K562 (cell line): ENCODE data around the gene CPTP. TPM values are rescaled to one million over a fixed set of nuclear protein-coding genes. Genes with fewer than 3 reads are reported as not detected.

ENCODE experiments used
- ATAC-seq: fragments of 200-7000 bp; cut with Tn5 transposase; 3 replicates; pipeline ENCODE4 v1.9.1; 2020; ENCODE audit warnings: moderate library complexity
- BruUV-seq: library from RNA; stranded (reverse); fragments of 400-500 nt; replicated peaks from 2 replicates; lab custom pipeline; 2021; lab: Mats Ljungman, UMichigan
- CTCF ChIA-PET: fragments of 300-600 bp; formaldehyde crosslinking; extraction: SDS; loops from one replicate; lab custom pipeline; 2021; ENCODE audit warnings: low intra/inter-chr PET ratio; lab: Yijun Ruan, JAX
- POLR2A ChIA-PET: fragments of 300-600, 350-650 bp; sonication (Branson Sonifier 250); formaldehyde crosslinking; extraction: SDS; loops from one replicate; lab custom pipeline; 2021; ENCODE audit warnings: antibody characterized with exemption, inconsistent platforms; lab: Yijun Ruan, JAX
- DNase-seq, 4 experiments: peaks; one replicate each; pipeline versions ENCODE4 v3.0.0 to v3.0.0-alpha.2; 2011 to 2018; ENCODE audit warnings: low spot score in 3 of 4, mixed read lengths in 3 of 4; ENCODE audit errors: extremely low read depth in 1 of 4
- FAIRE-seq: peaks from 2 replicates; lab custom pipeline; 2011; peaks lifted over from hg19 to GRCh38; lab: Jason Lieb, UNC
- H2AFZ ChIP-seq: 2 replicates; pipeline ENCODE4 v1.6.0; 2011; ENCODE audit warnings: low read depth, low read length, control low read depth, inconsistent platforms
- H3K27ac ChIP-seq: fragments of 200-600 bp; 3 replicates; pipeline ENCODE4 v1.8.0; 2011; ENCODE audit warnings: low read depth, mild to moderate bottlenecking, control low read depth, inconsistent platforms, low read length, moderate library complexity, mixed read lengths; ENCODE audit errors: extremely low read depth
- H3K27me3 ChIP-seq, 2 experiments: fragments of 300-600 bp in 1 of 2; 2 replicates in 1 of 2; 3 replicates in 1 of 2; pipeline versions ENCODE4 v1.6.0 to v1.8.0; 2011; ENCODE audit warnings: inconsistent platforms in 2 of 2, low read length in 2 of 2, mild to moderate bottlenecking in 1 of 2, mixed read lengths in 1 of 2, moderate library complexity in 1 of 2; ENCODE audit not compliant: control insufficient read depth in 2 of 2, insufficient read depth in 2 of 2
- H3K36me3 ChIP-seq: fragments of 300-600 bp; 3 replicates; pipeline ENCODE4 v1.8.0; 2011; ENCODE audit warnings: mild to moderate bottlenecking, low read length, inconsistent platforms; ENCODE audit not compliant: control insufficient read depth, insufficient read depth
- H3K4me1 ChIP-seq, 2 experiments: fragments of 200-600 bp in 1 of 2; replicated peaks in 1 of 2; 2 replicates in 1 of 2; 3 replicates in 1 of 2; pipeline versions ENCODE4 v1.5.1 to v1.8.0; 2011; ENCODE audit warnings: inconsistent platforms in 2 of 2, low read length in 2 of 2, mild to moderate bottlenecking in 1 of 2, mixed read lengths in 1 of 2, moderate library complexity in 1 of 2; ENCODE audit not compliant: control insufficient read depth in 2 of 2, insufficient read depth in 2 of 2
- H3K4me2 ChIP-seq: 2 replicates; pipeline ENCODE4 v1.6.1; 2011; ENCODE audit warnings: low read length, control low read depth, inconsistent platforms, mixed read lengths; ENCODE audit not compliant: insufficient read depth
- H3K4me3 ChIP-seq: fragments of 200-600 bp; sonication (generic), shearing (Covaris generic); 2 replicates; pipeline ENCODE4 v1.5.1; 2016; ENCODE audit warnings: control low read depth, inconsistent platforms
- H3K79me2 ChIP-seq: fragments of 200-600 bp; 3 replicates; pipeline ENCODE4 v1.8.0; 2011; ENCODE audit warnings: low read length, inconsistent platforms; ENCODE audit not compliant: control insufficient read depth, insufficient read depth
- H3K9ac ChIP-seq, 2 experiments: 2 replicates each; pipeline versions ENCODE4 v1.6.0 to v1.6.1; 2011; ENCODE audit warnings: low read depth in 2 of 2, low read length in 2 of 2, control low read depth in 1 of 2, inconsistent platforms in 1 of 2, mild to moderate bottlenecking in 1 of 2, mixed read lengths in 1 of 2; ENCODE audit not compliant: insufficient read depth in 1 of 2
- H3K9me1 ChIP-seq: one replicate; pipeline ENCODE4 v1.6.0; 2011; ENCODE audit warnings: inconsistent platforms, mild to moderate bottlenecking, low read length, moderate library complexity; ENCODE audit not compliant: control insufficient read depth, insufficient read depth
- H3K9me3 ChIP-seq: replicated peaks from 2 replicates; pipeline ENCODE4 v1.5.1; 2011; ENCODE audit warnings: low read depth, low read length, inconsistent platforms; ENCODE audit not compliant: control insufficient read depth, insufficient read depth
- H4K20me1 ChIP-seq: replicated peaks from 2 replicates; pipeline ENCODE4 v1.6.1; 2011; ENCODE audit warnings: low read length, inconsistent platforms, mixed read lengths; ENCODE audit not compliant: control insufficient read depth, insufficient read depth
- ARID1B ChIP-seq: fragments of 450-650 bp; IDR thresholded peaks from 2 replicates; pipeline ENCODE4 v1.6.1; 2016; ENCODE audit warnings: antibody characterized with exemption, mild to moderate bottlenecking, inconsistent platforms
- EGR1 ChIP-seq: fragments of 450-650 bp; conservative IDR thresholded peaks from 2 replicates; pipeline ENCODE4 v1.6.1; 2017; ENCODE audit warnings: mild to moderate bottlenecking
- HDAC2 ChIP-seq: fragments of 450-650 bp; IDR thresholded peaks from 2 replicates; pipeline ENCODE4 v1.6.1; 2016; ENCODE audit warnings: mild to moderate bottlenecking
- HDAC8 ChIP-seq: fragments of 450-650 bp; IDR thresholded peaks from 2 replicates; pipeline ENCODE4 v1.6.1; 2016; ENCODE audit warnings: mild to moderate bottlenecking, missing genetic modification characterization, moderate library complexity, missing compliant biosample characterization
- POLR2B ChIP-seq: fragments of 450-650 bp; IDR thresholded peaks from 2 replicates; pipeline ENCODE4 v1.6.1; 2018; ENCODE audit warnings: low read depth; ENCODE audit not compliant: partially characterized antibody
- POLR2G ChIP-seq: fragments of 200-400 bp; formaldehyde crosslinking; IDR thresholded peaks from 2 replicates; pipeline ENCODE4 v1.6.1; 2017; ENCODE audit warnings: low read depth, mild to moderate bottlenecking, antibody characterized with exemption, low read length, moderate library complexity
- SMAD3 ChIP-seq: fragments of 450-650 bp; formaldehyde crosslinking; conservative IDR thresholded peaks from 2 replicates; pipeline ENCODE4 v1.4.0; 2020; ENCODE audit warnings: mild to moderate bottlenecking
- ZBTB34 ChIP-seq: fragments of 250-450 bp; sonication (Bioruptor Pico); IDR thresholded peaks from 2 replicates; pipeline ENCODE4 v1.8.0; 2021; ENCODE audit warnings: mild to moderate bottlenecking, moderate library complexity
- ZFP1 ChIP-seq: fragments of 450-650 bp; formaldehyde crosslinking; IDR thresholded peaks from 2 replicates; pipeline ENCODE4 v1.4.0; 2020; ENCODE audit warnings: mild to moderate bottlenecking, mixed read lengths
- ZFP36 ChIP-seq: fragments of 150-350 bp; IDR thresholded peaks from 2 replicates; pipeline ENCODE4 v1.6.1; 2018; ENCODE audit warnings: low read length, low read depth; ENCODE audit not compliant: partially characterized antibody
- WGBS: fragments of 100-300 bp; shearing (Covaris generic); methylation state at CpG from one replicate; pipeline ENCODE4 v1.1.6; 2016; ENCODE audit warnings: low coverage, mixed read lengths; ENCODE audit not compliant: insufficient coverage; ENCODE audit errors: missing lambda C conversion rate; 5-methylcytosine and 5-hydroxymethylcytosine counted together
- in situ Hi-C: fragments of 300-500 bp; cut with MboI; formaldehyde crosslinking; loops from 4 replicates; pipeline ENCODE4 v1.15.0; 2018; ENCODE audit warnings: inconsistent platforms, mixed read lengths
- intact Hi-C: fragments of 100-400 bp; cut with micrococcal nuclease; formaldehyde crosslinking; loops from 2 replicates; pipeline ENCODE4 v1.14.2; 2022
- polyA plus RNA-seq, 8 experiments: library from polyadenylated mRNA; depleted of rRNA in 4 of 8; stranded (reverse) in 5 of 8; unstranded in 3 of 8; fragments of >200 nt; fragmentation: Nextera tagmentation in 2 of 8; fragmentation: Illumina TruSeq in 1 of 8; extraction: Ambion mirVana in 2 of 8; extraction: Trizol in 1 of 8; gene quantifications; 2 replicates each; pipeline versions ENCODE4 v1.2.1 to v1.2.3, GENCODE V29; 2011 to 2014; ENCODE audit warnings: inconsistent platforms in 1 of 8, missing spikeins in 1 of 8
- total RNA-seq, 7 experiments: library from RNA; depleted of rRNA in 6 of 7; stranded (reverse); fragments of >200 nt in 6 of 7; fragmentation: Illumina TruSeq in 2 of 7; extraction: Trizol in 2 of 7; gene quantifications; 2 replicates each; pipeline versions ENCODE4 v1.2.1 to v1.2.3, GENCODE V29; 2011 to 2021; ENCODE audit warnings: low replicate concordance in 1 of 7
- TF ChIP-seq, protein P1 (sequence below): sonication (generic); formaldehyde crosslinking; IDR thresholded peaks from 2 replicates; pipeline ENCODE4 v1.8.0; 2022; ENCODE audit warnings: missing genetic modification reagents, mild to moderate bottlenecking, moderate library complexity, borderline replicate concordance
- TF ChIP-seq, protein P2 (sequence below), 2 experiments: fragments of 450-650 bp in 1 of 2; IDR thresholded peaks; 2 replicates each; pipeline ENCODE4 v1.6.1; 2011 to 2017; ENCODE audit warnings: low read depth in 2 of 2, antibody characterized with exemption in 1 of 2, borderline replicate concordance in 1 of 2, low read length in 1 of 2, mild to moderate bottlenecking in 1 of 2, mixed read lengths in 1 of 2; ENCODE audit not compliant: control insufficient read depth in 1 of 2
- TF ChIP-seq, protein P3 (sequence below), 3 experiments: fragments of 200-800 bp in 1 of 3; sonication (Bioruptor generic) in 1 of 3; sonication (generic) in 1 of 3; formaldehyde crosslinking in 1 of 3; IDR thresholded peaks; 2 replicates each; pipeline versions ENCODE4 v1.6.1 to v1.8.0; 2016 to 2022; ENCODE audit warnings: mild to moderate bottlenecking in 2 of 3, missing compliant biosample characterization in 2 of 3, missing genetic modification characterization in 2 of 3, missing genetic modification reagents in 1 of 3

CPTP gene
- total and polyA plus RNA-seq, 9 of the 15 experiments (the other 6 are each of a cell fraction or from before 2014, with no cell fraction given) = 0.11 to 25.8 (median 3.5) TPM

GRCh38 chr1:1311107-1312104, 13.2 kb upstream of the CPTP start:
- ATAC-seq = no peak
- Histone ChIP-seq H3K9ac (peak overlapping the region in 1 of 2 experiments; percentile 69; a peak in 2 of 4 replicates), H3K79me2 (peaks cover 44% of the 10 kb centered on the region), H3K9me3 (no peaks in the 10 kb centered on the region), H3K36me3 (peaks cover 71% of the 10 kb centered on the region), H3K4me3 (no peak overlapping the region), H3K27me3 (no peaks in the 10 kb centered on the region), H3K27ac (no peak overlapping the region), H3K4me1 (peaks cover 25 to 92% of the 10 kb centered on the region in 2 experiments), H3K4me2 (no peak overlapping the region), H2AFZ (no peak overlapping the region), H3K9me1 (no peaks in the 10 kb centered on the region), H4K20me1 (peaks cover 13% of the 10 kb centered on the region)
- intact Hi-C loops = no loop called here
- BruUV-seq = no TSS peak
- in situ Hi-C loops = no loop called here
- 87% methylated on average over 21 of the region's 22 CpGs for WGBS
- ChIA-PET CTCF (no interaction called here), POLR2A (interaction anchor here (0.5 to 3.5 kb wide), 9 partner anchors 8 to 469 kb away, joined by 3 to 30 read pairs (median 3); no protein-coding TSS in a partner anchor)
- no peak for DNase-seq
- no peak for FAIRE-seq
- TF ChIP-seq ZBTB34 (no peak), ZFP1 (CRISPR knock-in tag) (no peak), SMAD3 (CRISPR knock-in tag) (no peak), POLR2B (peak; percentile 15), ARID1B (no peak), ZFP36 (no peak), EGR1 (no peak), HDAC8 (tag) (no peak), HDAC2 (no peak), POLR2G (peak; percentile 79)
- TF ChIP-seq, protein P1, sequence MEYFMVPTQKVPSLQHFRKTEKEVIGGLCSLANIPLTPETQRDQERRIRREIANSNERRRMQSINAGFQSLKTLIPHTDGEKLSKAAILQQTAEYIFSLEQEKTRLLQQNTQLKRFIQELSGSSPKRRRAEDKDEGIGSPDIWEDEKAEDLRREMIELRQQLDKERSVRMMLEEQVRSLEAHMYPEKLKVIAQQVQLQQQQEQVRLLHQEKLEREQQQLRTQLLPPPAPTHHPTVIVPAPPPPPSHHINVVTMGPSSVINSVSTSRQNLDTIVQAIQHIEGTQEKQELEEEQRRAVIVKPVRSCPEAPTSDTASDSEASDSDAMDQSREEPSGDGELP = peak; percentile 45; the same call in 1 of the 2 replicates
- TF ChIP-seq, protein P2, sequence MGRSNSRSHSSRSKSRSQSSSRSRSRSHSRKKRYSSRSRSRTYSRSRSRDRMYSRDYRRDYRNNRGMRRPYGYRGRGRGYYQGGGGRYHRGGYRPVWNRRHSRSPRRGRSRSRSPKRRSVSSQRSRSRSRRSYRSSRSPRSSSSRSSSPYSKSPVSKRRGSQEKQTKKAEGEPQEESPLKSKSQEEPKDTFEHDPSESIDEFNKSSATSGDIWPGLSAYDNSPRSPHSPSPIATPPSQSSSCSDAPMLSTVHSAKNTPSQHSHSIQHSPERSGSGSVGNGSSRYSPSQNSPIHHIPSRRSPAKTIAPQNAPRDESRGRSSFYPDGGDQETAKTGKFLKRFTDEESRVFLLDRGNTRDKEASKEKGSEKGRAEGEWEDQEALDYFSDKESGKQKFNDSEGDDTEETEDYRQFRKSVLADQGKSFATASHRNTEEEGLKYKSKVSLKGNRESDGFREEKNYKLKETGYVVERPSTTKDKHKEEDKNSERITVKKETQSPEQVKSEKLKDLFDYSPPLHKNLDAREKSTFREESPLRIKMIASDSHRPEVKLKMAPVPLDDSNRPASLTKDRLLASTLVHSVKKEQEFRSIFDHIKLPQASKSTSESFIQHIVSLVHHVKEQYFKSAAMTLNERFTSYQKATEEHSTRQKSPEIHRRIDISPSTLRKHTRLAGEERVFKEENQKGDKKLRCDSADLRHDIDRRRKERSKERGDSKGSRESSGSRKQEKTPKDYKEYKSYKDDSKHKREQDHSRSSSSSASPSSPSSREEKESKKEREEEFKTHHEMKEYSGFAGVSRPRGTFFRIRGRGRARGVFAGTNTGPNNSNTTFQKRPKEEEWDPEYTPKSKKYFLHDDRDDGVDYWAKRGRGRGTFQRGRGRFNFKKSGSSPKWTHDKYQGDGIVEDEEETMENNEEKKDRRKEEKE (IDR thresholded peaks at IDR 0.05; ENCODE audit: borderline replicate concordance in 1 of 2, control insufficient read depth in 1 of 2, low read depth in 2 of 2, low read length in 1 of 2) = no peak
- TF ChIP-seq, protein P3, sequence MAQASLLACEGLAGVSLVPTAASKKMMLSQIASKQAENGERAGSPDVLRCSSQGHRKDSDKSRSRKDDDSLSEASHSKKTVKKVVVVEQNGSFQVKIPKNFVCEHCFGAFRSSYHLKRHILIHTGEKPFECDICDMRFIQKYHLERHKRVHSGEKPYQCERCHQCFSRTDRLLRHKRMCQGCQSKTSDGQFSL (CRISPR knock-in tag; IDR thresholded peaks at IDR 0.05) = 0 out of 2 replicates have a peak, but pooled peaks have one; percentile 6
- TF ChIP-seq, protein P3 (tag; IDR thresholded peaks at IDR 0.05) = no peak
